Peyer's patch (tissue), 4 donors: Measurements from ENCODE around the gene MISP3.

Source experiments
- CTCF ChIP-seq, 6 experiments: fragments of 450-650 bp in 4 of 6; fragments of 200-600 bp in 2 of 6; sonication (generic) in 1 of 6; IDR thresholded peaks; one replicate each; pipeline ENCODE4 v1.5.1; 2017 to 2019; ENCODE audit warnings: antibody characterized with exemption in 6 of 6, mild to moderate bottlenecking in 3 of 6, moderate library complexity in 1 of 6
- POLR2A ChIP-seq, 2 donors: fragments of 450-650 bp; IDR thresholded peaks; one replicate each; pipeline ENCODE4 v1.5.1; 2017; ENCODE audit warnings: antibody characterized with exemption in 2 of 2, mild to moderate bottlenecking in 2 of 2, moderate library complexity in 2 of 2

DNA sequence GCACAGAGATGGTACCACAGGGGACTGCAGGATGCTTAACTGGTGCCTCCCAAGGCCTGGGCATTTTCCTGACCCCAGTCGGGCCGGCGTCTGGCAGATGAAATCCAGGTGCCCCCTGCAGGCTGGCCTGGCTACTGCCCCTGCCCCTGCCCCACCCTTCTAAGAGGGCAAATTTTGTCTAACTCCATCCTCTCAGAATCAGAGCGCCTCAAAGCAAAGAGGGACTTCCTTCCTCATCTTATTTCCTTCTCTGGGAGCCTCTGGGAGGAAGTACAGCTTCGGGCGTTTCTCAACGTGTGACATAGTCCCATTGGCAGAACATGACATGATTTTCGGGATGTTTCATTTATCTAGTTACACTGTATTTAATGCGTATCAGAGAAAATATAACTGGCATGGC is 42.3 kb downstream of the MISP3 start:
- TF ChIP-seq CTCF (IDR thresholded peaks at IDR 0.05) (peak; percentile 25 to 53 (median 48)), POLR2A (IDR thresholded peaks at IDR 0.05) (no peak)
